HG03139 (cell line): ENCODE measurements around the gene ZNF836.
"Not testable (repeated sequence)": the region's sequence is repeated elsewhere in the genome, so short reads cannot be mapped to it uniquely, and the experiment has no call there.

ENCODE experiments used
- ATAC-seq: cut with Tn5 transposase; IDR thresholded peaks from one replicate; pipeline ENCODE4 v1.9.1; 2021; ENCODE audit not compliant: unreplicated experiment

ZNF836 gene

DNA sequence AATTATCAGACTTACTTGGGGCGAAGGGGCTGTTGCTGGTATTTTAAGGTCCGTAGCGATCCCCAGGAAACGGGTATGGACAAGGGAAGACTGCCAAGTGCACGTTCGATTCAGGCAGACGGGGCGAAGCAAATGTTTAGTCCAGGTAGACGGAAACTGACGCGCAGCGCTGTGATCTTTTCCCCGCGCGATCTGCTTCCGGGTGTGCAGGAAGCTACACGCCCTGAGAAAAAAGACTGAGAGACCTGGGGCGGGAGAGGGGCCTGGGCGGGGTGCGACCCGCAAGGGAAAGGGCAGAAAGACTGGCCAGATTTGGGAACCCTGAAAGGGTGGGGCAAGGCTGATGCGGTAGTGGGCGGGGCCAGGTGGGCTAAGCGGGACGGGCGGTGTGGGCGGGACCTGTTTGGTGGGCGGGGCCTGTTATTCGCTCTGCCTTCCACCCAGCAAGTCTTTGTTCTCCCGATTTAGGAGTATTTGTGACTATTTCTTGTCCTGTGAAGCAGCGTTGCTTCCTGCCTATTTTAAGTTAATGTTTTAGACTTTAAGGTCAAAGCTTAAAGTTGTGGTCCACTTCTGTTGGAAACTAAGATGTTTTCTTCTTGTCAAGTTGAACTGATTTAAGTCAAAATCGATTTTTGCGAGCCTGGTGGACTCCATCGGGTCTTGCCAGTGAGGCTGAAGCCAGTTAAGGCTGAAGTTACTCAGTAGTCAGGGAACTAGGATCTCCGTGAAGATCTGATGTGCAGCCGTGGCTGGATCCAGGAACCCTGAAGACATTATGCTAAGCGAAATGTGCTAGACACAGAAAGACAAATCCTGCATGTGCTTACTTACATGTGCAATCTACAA is at the start of gene ZNF836:
Gene ZNF836, minus strand, starts transcription at position 301 of the 849 bp plus-strand sequence. CDS start 3,549 bp downstream, outside the sequence.
- peak; percentile 73 for ATAC-seq

GRCh38 chr19:52221031-52221430 is 49.6 kb upstream of the ZNF836 start:
- ATAC-seq = no peak

- no peak for ATAC-seq
These were observed 48.2 kb upstream of the ZNF836 start for GRCh38 chr19:52219611-52220010.

GRCh38 chr19:52217576-52217975 is 46.2 kb upstream of the ZNF836 start:
- ATAC-seq = no peak

DNA sequence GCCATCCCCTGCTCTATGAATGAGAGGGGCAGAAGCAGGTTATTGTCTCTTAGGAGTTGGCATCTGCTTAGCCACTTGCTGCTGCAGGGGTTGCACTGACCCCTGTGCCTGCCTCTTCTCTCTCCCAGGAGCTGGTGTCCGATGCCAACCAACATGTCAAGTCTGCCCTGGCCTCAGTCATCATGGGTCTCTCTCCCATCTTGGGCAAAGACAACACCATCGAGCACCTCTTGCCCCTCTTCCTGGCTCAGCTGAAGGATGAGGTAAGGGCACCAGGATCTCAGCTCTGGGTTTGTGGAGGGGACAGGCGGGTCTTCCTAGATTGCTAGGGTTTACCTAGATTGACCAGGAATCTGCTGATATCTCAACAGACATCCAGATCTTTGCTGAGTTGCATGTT is 45.0 kb upstream of the ZNF836 start:
- no peak for ATAC-seq

GRCh38 chr19:52214241-52214640 is 42.8 kb upstream of the ZNF836 start:
- ATAC-seq = no peak

GRCh38 chr19:52212572-52213255 is 41.3 kb upstream of the ZNF836 start:
- ATAC-seq = no peak

- no peak for ATAC-seq
These were observed 40.6 kb upstream of the ZNF836 start for GRCh38 chr19:52211926-52212571.

DNA sequence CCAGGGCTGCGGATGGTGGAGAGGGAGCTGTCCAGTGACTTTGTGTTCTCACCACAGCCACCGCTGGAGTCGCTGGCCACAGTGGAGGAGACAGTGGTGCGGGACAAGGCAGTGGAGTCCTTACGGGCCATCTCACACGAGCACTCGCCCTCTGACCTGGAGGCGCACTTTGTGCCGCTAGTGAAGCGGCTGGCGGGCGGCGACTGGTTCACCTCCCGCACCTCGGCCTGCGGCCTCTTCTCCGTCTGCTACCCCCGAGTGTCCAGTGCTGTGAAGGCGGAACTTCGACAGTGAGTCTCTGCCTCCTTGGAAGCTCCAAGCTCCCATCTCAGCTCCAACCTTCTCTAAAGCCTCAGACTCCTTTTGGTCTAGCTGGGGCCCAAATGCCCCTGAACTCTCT is 39.8 kb upstream of the ZNF836 start:
- ATAC-seq = no peak

GRCh38 chr19:52206481-52206880 is 35.1 kb upstream of the ZNF836 start:
- no peak for ATAC-seq

DNA sequence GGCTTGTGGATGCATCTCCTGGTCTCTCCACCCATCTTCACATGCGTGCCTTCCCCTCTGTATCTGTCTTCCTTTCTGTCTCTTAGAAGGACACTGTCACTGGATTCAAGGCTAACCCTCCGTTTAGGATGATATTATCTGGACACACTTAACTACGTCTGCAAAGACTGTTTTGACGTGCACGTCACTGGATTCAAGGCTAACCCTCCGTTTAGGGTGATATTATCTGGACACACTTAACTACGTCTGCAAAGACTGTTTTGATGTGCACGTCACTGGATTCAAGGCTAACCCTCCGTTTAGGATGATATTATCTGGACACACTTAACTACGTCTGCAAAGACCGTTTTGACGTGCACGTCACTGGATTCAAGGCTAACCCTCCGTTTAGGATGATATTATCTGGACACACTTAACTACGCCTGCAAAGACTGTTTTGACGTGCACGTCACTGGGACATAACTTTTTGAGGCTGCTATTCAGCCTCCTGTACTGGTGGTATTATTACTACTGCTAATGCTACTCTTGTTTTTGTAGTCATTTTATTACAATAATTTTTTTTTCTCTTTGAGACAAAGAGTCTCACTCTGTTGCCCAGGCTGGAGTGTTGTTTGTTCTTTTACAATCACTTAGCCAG is 29.5 kb upstream of the ZNF836 start:
- ATAC-seq = not testable (repeated sequence)

- ATAC-seq = no peak
These were observed 28.6 kb upstream of the ZNF836 start for GRCh38 chr19:52200044-52200443.

DNA sequence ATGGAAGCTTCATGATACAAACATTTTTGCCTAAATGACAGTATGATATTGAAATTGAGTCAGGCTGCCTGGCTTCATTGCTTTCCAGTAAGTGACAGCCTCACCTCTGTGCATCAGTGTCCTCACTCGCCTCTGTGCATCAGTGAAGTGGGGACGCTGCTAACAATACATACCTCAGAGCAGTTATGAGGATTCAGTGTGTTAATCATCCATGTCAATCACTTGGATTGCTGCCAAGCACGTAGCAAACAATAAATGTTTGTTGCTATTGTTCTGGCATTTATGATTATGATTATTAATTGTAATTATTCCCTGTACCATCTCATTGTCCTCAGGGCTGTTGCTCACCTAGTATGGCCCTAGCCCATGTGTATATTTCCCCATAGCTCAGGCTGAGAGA is 27.3 kb upstream of the ZNF836 start:
- ATAC-seq = no peak

DNA sequence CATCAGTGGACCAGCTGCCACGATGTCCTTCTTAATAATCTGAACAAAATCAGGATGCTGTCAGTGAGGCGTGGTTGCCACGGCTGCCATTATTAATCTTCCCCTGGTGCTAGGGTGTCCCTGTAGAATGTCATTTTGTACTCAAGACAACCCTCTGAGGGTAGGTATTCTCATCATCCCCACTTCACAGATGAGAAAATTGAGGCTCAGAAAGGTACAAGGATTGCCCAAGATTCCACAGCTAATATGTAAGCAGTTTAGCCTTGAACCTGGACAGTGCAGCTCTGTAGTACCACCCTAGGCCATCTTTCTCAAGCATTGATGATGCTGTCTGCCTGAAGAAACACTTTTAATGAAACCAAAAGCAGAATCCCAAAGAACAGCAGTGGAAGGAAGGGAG is 26.5 kb upstream of the ZNF836 start:
- no peak for ATAC-seq

DNA sequence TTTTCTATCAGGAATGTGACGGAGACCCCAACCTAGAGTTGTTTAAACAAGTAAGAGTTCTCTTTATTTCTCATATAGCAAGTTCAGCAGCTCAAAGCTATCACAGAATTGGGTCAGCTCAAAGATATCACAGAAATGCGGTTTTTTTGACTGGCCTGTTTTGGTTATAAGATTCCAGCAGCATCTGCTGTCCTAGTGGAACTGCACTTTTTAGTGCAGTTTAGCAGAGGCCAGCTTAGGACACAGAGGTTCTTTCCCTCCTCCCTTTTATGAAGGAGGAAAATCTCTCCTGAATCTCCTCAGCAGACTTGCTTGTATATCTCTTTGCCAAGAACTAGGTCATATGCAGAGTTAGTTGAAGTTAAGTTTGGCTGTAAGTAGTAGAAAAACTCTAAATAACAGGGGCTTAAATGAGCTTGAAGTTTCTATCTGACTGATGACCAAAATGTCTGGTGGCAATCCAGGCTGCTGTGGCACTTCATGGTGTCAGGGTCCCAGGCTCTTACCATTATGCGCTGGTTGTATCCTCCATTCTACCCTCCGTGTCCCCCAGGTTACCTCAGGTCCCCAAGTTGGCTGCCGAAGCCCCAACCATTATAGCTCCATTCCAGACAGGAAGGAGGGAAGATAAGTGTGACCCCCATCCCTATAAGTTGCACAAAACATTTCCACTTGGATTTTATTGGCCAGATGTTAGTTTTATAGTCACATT is 25.0 kb upstream of the ZNF836 start:
- no peak for ATAC-seq

- no peak for ATAC-seq
These were observed 20.5 kb upstream of the ZNF836 start for GRCh38 chr19:52191951-52192350.

DNA sequence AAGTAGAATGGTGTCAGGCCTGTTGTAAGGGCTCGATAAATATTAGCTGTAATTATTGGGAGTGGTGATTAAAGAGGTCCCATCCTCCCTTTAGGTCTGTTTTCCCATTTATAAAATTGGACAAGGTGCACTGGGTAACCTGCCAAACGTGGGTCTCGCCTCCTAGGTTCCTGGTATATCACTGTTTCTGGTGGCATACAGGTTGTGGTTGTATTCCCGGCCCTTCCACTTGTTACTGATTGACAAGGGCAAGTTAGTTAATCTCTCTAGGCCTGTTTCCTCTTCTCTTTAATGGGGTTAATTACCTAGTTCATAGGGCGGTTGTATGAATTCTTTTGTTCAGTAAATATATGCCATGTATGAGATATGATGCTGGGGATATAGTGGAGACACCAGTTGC is 20.0 kb upstream of the ZNF836 start:
- ATAC-seq = no peak

GRCh38 chr19:52190487-52191293 is 19.3 kb upstream of the ZNF836 start:
- ATAC-seq = no peak

DNA sequence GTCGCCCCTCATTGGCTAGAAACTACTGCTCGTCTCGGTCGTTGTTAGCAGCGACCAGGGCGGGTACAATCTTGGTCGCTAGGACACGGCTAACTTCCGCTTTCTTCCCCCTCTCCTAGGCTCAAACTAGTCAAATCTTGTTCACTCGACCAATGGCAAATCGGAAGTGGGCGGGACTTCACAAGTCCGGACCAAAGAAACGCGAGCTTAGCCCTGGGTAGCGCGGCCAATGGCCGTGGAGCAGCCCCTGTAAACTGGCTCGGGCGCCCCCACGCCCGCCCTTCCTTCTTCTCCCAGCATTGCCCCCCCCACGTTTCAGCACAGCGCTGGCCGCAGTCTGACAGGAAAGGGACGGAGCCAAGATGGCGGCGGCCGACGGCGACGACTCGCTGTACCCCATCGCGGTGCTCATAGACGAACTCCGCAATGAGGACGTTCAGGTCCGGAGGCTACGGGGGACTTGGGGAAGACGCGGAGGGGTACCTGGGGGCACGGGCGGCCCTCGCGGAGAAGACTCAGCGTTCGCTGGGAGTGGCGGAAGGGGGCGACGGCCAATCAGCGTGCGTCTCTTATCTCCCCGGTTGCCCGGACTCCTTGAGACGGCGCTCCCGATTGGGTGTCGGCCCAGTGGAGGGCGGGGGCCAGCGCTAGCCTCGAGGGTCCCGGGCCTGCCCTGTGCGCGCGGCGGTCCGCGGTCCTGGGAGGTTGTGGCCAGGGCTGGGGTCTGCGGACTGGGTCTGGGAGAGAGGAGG is 18.5 kb upstream of the ZNF836 start, which contains the start of gene PPP2R1A:
Gene PPP2R1A, plus strand, starts transcription at position 318 of the 752 bp plus-strand sequence. Its CDS starts 45 bp downstream, at position 363.
- ATAC-seq = peak; percentile 85
